Heart left ventricle (tissue), 16 donors: ENCODE results near the gene ATP5PB. TPM values are rescaled to one million over a fixed set of nuclear protein-coding genes. Genes with fewer than 3 reads are reported as not detected.
A peak's percentile ranks its signal among the peaks of the same experiment; 100 is the strongest.

Source experiments
- ATAC-seq, 4 donors: fragments of 200-7000 bp; cut with Tn5 transposase; one replicate each; pipeline ENCODE4 v1.9.1; 2020 to 2022; ENCODE audit warnings: moderate library complexity in 4 of 4, mild to moderate bottlenecking in 3 of 4, moderate number of reproducible peaks in 1 of 4
- DNase-seq, 5 donors: peaks; one replicate each; pipeline ENCODE4 v3.0.0-alpha.2; 2020
- H3K27ac ChIP-seq, 12 donors: fragments of 200-600 bp; sonication (generic) in 4 of 12; one replicate each; pipeline versions ENCODE4 v1.5.0 to v1.8.0; 2016 to 2022; ENCODE audit warnings: mild to moderate bottlenecking in 2 of 12
- H3K27me3 ChIP-seq, 9 donors: fragments of 200-600 bp; sonication (generic) in 2 of 9; one replicate each; pipeline versions ENCODE4 v1.5.1 to v1.8.0; 2016 to 2022; ENCODE audit warnings: mild to moderate bottlenecking in 3 of 9
- H3K36me3 ChIP-seq, 9 donors: fragments of 200-600 bp; sonication (generic) in 2 of 9; one replicate each; pipeline versions ENCODE4 v1.5.0 to v1.8.0; 2018 to 2022; ENCODE audit warnings: mild to moderate bottlenecking in 2 of 9
- H3K4me1 ChIP-seq, 12 donors: fragments of 200-600 bp; sonication (generic) in 4 of 12; one replicate each; pipeline versions ENCODE4 v1.5.0 to v1.8.0; 2016 to 2022; ENCODE audit warnings: mild to moderate bottlenecking in 3 of 12
- H3K4me3 ChIP-seq, 12 donors: fragments of 200-600 bp; sonication (generic) in 4 of 12; one replicate each; pipeline versions ENCODE4 v1.5.0 to v1.8.0; 2017 to 2022; ENCODE audit warnings: mild to moderate bottlenecking in 9 of 12, moderate library complexity in 4 of 12
- H3K9me3 ChIP-seq, 12 donors: fragments of 200-600 bp; sonication (generic) in 4 of 12; one replicate each; pipeline versions ENCODE4 v1.5.0 to v1.8.0; 2016 to 2022; ENCODE audit warnings: mild to moderate bottlenecking in 1 of 12
- POLR2A ChIP-seq, 2 donors: fragments of 450-650 bp; IDR thresholded peaks; one replicate each; pipeline ENCODE4 v1.6.1; 2017; ENCODE audit warnings: antibody characterized with exemption in 2 of 2, mild to moderate bottlenecking in 2 of 2, moderate library complexity in 2 of 2
- WGBS, 4 donors: extraction: QIAGEN DNeasy Blood & Tissue Kit in 2 of 4; methylation state at CpG; one replicate each; pipeline versions ENCODE4 v1.1.5 to v1.1.7; 2013 to 2018; 5-methylcytosine and 5-hydroxymethylcytosine counted together
- intact Hi-C, 10 donors: fragments of 100-400 bp; cut with DNase I; formaldehyde crosslinking; loops; one replicate each; pipeline versions ENCODE4 v1.11.1 to v1.14.2; 2022
- polyA plus RNA-seq, 2 donors: library from polyadenylated mRNA; stranded (reverse); fragments of 200-250 nt; gene quantifications; one replicate each; pipeline ENCODE4 v1.2.3, GENCODE V29; 2013
- total RNA-seq, 9 donors: library from RNA; depleted of rRNA in 2 of 9; stranded (reverse); fragments of >200 nt in 2 of 9; fragmentation: NEBNext Ultra II Directional in 3 of 9; extraction: Animal tissue kit (Norgen Biotek cat#: 25700) in 3 of 9; gene quantifications; one replicate each; pipeline versions ENCODE4 v1.1.0 to v1.2.4, GENCODE V29; 2016 to 2023
- TF ChIP-seq, protein P1 (sequence below), 12 donors: fragments of 200-600 bp; sonication (generic) in 4 of 12; IDR thresholded peaks; one replicate each; pipeline versions ENCODE4 v1.5.0 to v1.8.0; 2018 to 2022; ENCODE audit warnings: antibody characterized with exemption in 12 of 12, mild to moderate bottlenecking in 5 of 12
- donor health status: ischemic (EF 13 %, LVEDD 7.1; RV severe dilation, severe dysfunction).
- donor health status: healthy with polysubstance abuse.
- donor health status: DM: no; HTN: yes; CAD: no.
- donor health status: DM: no; HTN: no; CAD: no.
- donor health status: ischemic (EF 25% LVEDD 6.9; RV normal size, moderate dysfunction).
- donor health status: ischemic (EF 25% LVEDD 5.7; RV mildly dilated, moderate dysfunction).
- donor health status: healthy.
- donor health status: DM: yes; HTN: yes; CAD: no.
- donor health status: ischemic (EF 35%, LVEDD 5.7; RV mildly dilated, moderate dysfunction).
- donor health status: nonischemic (EF 11% LVEDD 7.7; RV severe dilation, severe dysfunction).
- donor health status: DM: yes; HTN: yes; CAD: no.
- donor health status: PGD.
- donor health status: ischemic (EF 29% LVEDD 5.4; RV normal size, mild dysfunction).
- donor health status: nonischemic (EF 23%, LVEDD 6.1; RV moderate dilation, normal function).

ATP5PB gene
- total and polyA plus RNA-seq, 11 donors: 394 to 878 (median 625) TPM

DNA sequence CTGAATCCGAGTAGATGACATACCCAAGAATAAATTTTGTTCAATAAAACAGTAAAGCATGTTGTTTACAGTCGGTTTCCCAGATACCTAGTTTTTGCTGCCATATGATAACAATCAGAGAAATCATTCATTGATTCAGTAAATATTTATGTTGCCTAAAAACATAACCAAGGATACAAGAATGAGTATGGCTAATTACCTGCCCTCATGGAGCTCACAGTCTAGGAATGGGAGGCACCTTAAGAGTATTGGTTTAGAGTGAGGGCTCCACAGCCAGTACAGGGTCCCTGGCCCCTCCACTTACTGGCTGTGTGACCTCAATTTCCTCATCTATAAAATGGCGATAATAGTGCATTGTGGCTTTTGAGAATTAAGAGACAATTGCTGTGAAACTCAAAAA, 921 bp downstream of the ATP5PB start:
- Histone ChIP-seq H3K4me1 (peaks cover 5 to 74% (median 53%) of the 10 kb centered on the region in 12 donors), H3K9me3 (no peaks in the 10 kb centered on the region), H3K27me3 (no peaks in the 10 kb centered on the region), H3K27ac (peak overlapping the region in 10 of 12 donors; percentile 76 to 96 (median 91)), H3K4me3 (peak overlapping the region; percentile 58 to 96 (median 85)), H3K36me3 (peaks cover 2 to 63% (median 54%) of the 10 kb centered on the region in 9 donors)
- DNase-seq: no peak
- 43 to 47% (median 46%) methylated on average over 3 of the region's 3 CpGs for WGBS, 4 donors
- ATAC-seq: no peak
- intact Hi-C loops: no loop called here
- TF ChIP-seq, protein P1, sequence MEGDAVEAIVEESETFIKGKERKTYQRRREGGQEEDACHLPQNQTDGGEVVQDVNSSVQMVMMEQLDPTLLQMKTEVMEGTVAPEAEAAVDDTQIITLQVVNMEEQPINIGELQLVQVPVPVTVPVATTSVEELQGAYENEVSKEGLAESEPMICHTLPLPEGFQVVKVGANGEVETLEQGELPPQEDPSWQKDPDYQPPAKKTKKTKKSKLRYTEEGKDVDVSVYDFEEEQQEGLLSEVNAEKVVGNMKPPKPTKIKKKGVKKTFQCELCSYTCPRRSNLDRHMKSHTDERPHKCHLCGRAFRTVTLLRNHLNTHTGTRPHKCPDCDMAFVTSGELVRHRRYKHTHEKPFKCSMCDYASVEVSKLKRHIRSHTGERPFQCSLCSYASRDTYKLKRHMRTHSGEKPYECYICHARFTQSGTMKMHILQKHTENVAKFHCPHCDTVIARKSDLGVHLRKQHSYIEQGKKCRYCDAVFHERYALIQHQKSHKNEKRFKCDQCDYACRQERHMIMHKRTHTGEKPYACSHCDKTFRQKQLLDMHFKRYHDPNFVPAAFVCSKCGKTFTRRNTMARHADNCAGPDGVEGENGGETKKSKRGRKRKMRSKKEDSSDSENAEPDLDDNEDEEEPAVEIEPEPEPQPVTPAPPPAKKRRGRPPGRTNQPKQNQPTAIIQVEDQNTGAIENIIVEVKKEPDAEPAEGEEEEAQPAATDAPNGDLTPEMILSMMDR (IDR thresholded peaks at IDR 0.05): no peak
- no peak for TF ChIP-seq POLR2A (IDR thresholded peaks at IDR 0.05)

DNA sequence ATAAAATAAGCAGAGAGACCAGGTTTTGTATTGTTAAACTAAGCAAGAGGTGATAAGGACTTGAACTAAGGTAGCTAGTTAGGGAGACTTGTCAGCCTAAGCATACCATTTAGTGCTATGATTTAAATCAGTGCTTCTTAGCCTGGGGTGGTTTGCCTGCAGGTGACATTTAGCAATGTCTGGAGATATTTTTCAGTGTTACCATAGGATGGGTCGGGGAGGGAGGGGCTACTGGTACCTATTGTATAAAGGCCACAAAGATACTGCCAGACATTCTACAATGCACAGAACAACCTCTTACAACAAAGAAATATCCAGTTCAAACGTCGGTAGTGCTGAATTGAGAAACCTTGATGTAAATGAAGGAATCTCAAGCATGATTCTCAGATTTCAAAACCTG, 3.3 kb downstream of the ATP5PB start:
- Histone ChIP-seq H3K9me3 (no peaks in the 10 kb centered on the region), H3K27me3 (no peaks in the 10 kb centered on the region), H3K4me3 (peak overlapping the region in 1 of 12 donors; percentile 7), H3K36me3 (peaks cover 7 to 68% (median 59%) of the 10 kb centered on the region in 9 donors), H3K27ac (no peak overlapping the region), H3K4me1 (peaks cover 5 to 74% (median 56%) of the 10 kb centered on the region in 12 donors)
- TF ChIP-seq, protein P1 (IDR thresholded peaks at IDR 0.05): no peak
- TF ChIP-seq POLR2A (IDR thresholded peaks at IDR 0.05): no peak
- DNase-seq (no peak), ATAC-seq (no peak)
- 66 to 73% (median 73%) methylated on average over 3 of the region's 3 CpGs for WGBS, 4 donors
- intact Hi-C loops: no loop called here

DNA sequence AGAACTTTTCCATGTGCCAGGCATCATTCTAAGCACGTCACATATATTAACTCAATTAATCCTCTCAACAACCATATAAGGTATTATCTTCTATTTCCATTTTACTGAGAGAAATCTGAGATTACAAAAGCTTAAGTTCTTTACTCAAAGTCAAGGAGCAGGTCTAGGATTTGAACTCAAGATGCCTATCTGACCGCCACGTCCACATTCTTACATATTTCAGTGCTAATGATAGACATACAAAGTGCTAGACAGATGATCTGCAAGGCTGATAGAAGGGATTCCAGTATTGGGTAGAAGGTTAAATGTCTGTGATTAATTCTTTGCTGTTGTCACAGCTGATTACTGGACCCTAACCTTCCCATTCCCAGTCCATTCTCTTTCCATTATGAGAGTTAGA, 4.4 kb downstream of the ATP5PB start:
- H3K4me1 ChIP-seq: peaks cover 5 to 68% (median 52%) of the 10 kb centered on the region in 12 donors
- H3K9me3 ChIP-seq: no peaks in the 10 kb centered on the region
- no peak overlapping the region for H3K4me3 ChIP-seq
- no peak for ATAC-seq
- no peak for TF ChIP-seq POLR2A (IDR thresholded peaks at IDR 0.05)
- TF ChIP-seq, protein P1 (IDR thresholded peaks at IDR 0.05): no peak
- intact Hi-C loops: no loop called here
- H3K27me3 ChIP-seq: no peaks in the 10 kb centered on the region
- peaks cover 7 to 80% (median 71%) of the 10 kb centered on the region in 9 donors for H3K36me3 ChIP-seq
- DNase-seq: no peak
- WGBS, 4 donors: 57 to 84% (median 68%) methylated on average over 3 of the region's 3 CpGs
- no peak overlapping the region for H3K27ac ChIP-seq

DNA sequence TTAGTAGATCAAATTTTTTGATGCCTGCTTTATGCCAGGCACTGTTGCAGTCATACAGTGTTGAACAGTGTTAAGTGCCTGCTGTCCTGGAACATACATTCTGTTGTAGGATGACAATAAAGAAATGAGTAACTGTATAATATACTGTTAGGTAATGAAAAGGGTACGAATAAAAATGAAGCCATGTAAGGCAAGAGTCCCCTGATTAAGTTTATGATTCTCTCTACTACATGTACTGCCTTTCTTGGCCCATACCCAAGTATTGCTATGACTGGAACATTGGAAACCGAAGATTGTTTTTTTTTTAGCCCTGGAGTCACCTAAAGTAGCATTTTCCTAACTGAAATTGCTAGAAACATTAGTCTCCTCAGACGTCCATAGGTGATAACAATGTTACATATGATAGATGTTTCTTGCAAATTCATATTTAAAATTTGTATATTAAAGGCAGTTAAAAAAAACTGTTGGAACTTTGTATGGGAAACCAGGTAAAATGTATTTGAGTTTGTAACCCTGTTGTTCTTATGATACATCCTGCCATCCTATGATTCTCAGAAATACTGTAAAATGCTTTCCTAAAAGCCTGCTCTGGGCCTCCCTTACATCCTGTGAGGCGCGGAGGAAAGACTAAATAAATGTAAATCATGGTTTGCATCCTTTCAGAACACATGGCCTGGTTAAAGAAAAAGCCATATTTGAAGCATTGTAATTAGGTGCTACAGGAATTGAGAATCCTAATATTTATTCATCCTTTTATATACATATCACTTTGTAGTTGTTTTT, 5.8 kb downstream of the ATP5PB start:
- WGBS, 4 donors: 64 to 69% (median 66%) methylated on average over 5 of the region's 5 CpGs
- Histone ChIP-seq H3K27ac (no peak overlapping the region), H3K36me3 (peaks cover 7 to 93% (median 84%) of the 10 kb centered on the region in 9 donors), H3K4me1 (peaks cover 5 to 67% (median 49%) of the 10 kb centered on the region in 12 donors), H3K9me3 (no peaks in the 10 kb centered on the region), H3K27me3 (no peaks in the 10 kb centered on the region), H3K4me3 (no peak overlapping the region)
- intact Hi-C loops: no loop called here
- peak in 1 of 4 donors; percentile 4 for ATAC-seq
- DNase-seq: no peak
- no peak for TF ChIP-seq POLR2A (IDR thresholded peaks at IDR 0.05)
- TF ChIP-seq, protein P1 (IDR thresholded peaks at IDR 0.05): no peak
